ENCODE measurements around the gene ADAMTS19.
"Not testable (repeated sequence)": the region's sequence is repeated elsewhere in the genome, so short reads cannot be mapped to it uniquely, and the experiment has no call there.

ADAMTS19 gene, protein sequence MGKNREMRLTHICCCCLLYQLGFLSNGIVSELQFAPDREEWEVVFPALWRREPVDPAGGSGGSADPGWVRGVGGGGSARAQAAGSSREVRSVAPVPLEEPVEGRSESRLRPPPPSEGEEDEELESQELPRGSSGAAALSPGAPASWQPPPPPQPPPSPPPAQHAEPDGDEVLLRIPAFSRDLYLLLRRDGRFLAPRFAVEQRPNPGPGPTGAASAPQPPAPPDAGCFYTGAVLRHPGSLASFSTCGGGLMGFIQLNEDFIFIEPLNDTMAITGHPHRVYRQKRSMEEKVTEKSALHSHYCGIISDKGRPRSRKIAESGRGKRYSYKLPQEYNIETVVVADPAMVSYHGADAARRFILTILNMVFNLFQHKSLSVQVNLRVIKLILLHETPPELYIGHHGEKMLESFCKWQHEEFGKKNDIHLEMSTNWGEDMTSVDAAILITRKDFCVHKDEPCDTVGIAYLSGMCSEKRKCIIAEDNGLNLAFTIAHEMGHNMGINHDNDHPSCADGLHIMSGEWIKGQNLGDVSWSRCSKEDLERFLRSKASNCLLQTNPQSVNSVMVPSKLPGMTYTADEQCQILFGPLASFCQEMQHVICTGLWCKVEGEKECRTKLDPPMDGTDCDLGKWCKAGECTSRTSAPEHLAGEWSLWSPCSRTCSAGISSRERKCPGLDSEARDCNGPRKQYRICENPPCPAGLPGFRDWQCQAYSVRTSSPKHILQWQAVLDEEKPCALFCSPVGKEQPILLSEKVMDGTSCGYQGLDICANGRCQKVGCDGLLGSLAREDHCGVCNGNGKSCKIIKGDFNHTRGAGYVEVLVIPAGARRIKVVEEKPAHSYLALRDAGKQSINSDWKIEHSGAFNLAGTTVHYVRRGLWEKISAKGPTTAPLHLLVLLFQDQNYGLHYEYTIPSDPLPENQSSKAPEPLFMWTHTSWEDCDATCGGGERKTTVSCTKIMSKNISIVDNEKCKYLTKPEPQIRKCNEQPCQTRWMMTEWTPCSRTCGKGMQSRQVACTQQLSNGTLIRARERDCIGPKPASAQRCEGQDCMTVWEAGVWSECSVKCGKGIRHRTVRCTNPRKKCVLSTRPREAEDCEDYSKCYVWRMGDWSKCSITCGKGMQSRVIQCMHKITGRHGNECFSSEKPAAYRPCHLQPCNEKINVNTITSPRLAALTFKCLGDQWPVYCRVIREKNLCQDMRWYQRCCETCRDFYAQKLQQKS

GRCh38 chr5:129459777-129460671 is at the start of gene ADAMTS19:
ADAMTS19 (plus strand) TSS chr5:129460298; CDS start chr5:129460392, 94 bp downstream.
- no peak for DNase-seq

GRCh38 chr5:129410488-129410887 is 49.6 kb upstream of the ADAMTS19 start:
- DNase-seq, result no peak

DNA sequence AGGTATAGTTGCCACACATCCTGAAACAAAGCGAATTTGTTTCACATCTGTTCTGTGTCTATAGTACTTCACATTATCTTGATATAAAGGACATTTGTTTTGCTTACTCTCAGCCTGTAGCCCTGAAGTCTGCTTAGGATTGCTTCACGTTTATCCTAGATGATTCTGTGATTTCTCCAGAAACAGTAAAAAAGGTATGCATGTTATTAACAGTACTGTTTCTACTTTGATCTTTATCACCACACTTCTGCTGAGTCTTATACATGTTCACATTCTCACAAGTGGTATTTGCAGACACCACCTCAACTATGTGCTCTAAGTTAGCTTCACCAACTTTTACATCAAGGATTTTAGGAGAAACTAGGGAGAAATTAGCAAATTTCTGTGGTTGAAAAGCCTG is 47.4 kb upstream of the ADAMTS19 start:
- DNase-seq, result no peak

DNA sequence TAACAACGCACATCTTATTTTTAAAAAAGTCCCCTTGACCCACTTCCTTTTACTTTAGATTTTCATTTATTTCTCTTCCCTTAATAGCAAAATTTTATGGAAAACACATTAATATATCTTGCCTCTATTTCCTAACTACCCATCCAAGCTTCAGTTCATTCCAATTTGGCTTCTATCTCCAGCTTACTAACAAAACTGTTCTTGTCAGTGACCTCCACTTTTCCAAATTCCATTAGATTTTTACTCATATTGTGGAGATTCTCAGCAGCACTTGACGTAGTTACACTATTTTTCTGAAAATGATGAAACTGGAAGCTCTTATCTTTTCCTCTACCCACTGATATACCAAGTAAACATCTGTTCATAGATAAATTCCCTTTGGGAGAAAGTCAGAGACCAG is 46.5 kb upstream of the ADAMTS19 start:
- DNase-seq, result no peak

DNA sequence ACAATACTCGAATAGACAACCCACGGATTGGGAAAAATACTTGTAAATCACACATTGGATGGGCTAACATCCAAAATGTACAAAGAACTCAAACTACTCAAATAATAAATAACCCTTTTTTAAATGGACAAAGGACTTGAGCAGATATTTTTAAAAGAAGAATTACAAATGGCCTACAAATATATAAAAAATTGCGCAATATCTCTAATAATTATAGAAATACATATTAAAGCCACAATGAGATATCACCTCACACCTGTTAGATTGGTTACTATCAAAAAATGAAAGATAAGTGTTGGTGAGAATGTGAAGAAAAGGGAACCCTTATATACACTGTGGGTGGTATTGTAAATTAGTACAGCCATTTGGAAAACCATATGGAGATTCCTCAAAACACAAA is 40.8 kb upstream of the ADAMTS19 start:
- DNase-seq, result no peak

- no peak for DNase-seq
Measured at GRCh38 chr5:129425031-129425430, 35.1 kb upstream of the ADAMTS19 start.

- DNase-seq, result no peak
Measured at GRCh38 chr5:129426071-129426470, 34.0 kb upstream of the ADAMTS19 start.

DNA sequence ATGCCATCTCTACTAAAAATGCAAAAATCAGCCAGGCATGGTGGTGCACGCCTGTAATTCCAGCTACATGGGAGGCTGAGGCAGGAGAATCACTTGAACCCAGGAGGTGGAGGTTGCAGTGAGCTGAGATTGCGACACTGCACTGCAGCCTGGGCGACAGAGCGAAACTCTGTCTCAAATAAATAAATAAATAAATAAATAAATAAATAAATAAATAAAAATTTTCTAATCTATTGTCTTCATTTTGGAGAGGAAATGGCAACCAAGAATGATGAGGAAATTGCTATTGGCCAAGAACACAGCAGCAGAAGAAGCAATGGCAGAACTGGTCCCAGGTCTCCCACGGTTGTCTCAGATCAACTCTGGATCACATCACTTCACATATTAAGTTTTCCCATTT is 31.5 kb upstream of the ADAMTS19 start:
- DNase-seq, result not testable (repeated sequence)

- no peak for DNase-seq
Measured at GRCh38 chr5:129431406-129431805, 28.7 kb upstream of the ADAMTS19 start.

GRCh38 chr5:129438322-129438721 is 21.8 kb upstream of the ADAMTS19 start:
- DNase-seq, result no peak

- DNase-seq, result no peak
Measured at GRCh38 chr5:129440424-129440823, 19.7 kb upstream of the ADAMTS19 start.

DNA sequence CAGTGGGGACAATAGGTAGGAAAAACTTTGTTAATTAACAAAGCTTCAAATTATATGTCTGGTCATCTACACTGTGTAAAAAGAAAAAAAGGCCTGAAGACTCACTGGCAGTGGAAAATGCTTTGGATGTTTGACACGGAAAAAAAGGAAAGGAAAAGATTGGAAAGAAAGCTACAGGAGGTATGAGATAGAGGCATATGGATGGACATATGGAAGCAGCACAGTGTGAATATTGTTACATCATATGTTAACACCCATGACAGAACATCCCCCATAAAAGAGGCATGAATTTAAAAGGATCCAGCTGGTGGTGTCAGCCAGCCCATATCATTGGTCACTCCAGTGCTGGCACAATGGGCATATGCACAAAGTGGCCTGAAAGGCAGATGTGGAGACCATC is 19.0 kb upstream of the ADAMTS19 start:
- no peak for DNase-seq

- DNase-seq, result no peak
Measured at GRCh38 chr5:129445379-129445778, 14.7 kb upstream of the ADAMTS19 start.

GRCh38 chr5:129447968-129448367 is 12.1 kb upstream of the ADAMTS19 start:
- DNase-seq, result no peak

DNA sequence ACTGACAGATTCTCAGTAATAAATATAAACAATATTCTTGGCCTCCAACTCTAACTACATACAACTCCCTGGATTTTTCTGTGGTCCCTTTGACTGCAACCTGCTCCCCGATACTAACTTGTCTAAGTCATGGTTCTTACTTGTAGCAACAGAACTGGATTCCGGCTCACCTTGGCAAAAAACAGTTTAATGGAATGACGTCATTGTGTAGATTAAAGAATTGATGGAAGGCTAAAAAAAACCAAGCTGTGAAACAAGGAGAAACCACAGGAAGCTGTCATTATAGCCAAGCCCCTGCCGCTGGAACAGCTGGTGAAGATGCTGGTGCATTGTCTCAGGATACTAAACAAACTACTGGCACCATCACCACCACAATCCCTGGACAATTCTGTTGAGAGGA is 11.4 kb upstream of the ADAMTS19 start:
- no peak for DNase-seq

GRCh38 chr5:129454461-129454860 is 5.6 kb upstream of the ADAMTS19 start:
- DNase-seq, result no peak

GRCh38 chr5:129459450-129459776 is 685 bp upstream of the ADAMTS19 start:
- DNase-seq, result no peak

- no peak for DNase-seq
Measured at GRCh38 chr5:129460672-129460935, 506 bp downstream of the ADAMTS19 start.

- DNase-seq, result no peak
Measured at GRCh38 chr5:129460936-129461710, 1.0 kb downstream of the ADAMTS19 start.

- DNase-seq, result no peak
Measured at GRCh38 chr5:129461711-129462332, 1.7 kb downstream of the ADAMTS19 start.

DNA sequence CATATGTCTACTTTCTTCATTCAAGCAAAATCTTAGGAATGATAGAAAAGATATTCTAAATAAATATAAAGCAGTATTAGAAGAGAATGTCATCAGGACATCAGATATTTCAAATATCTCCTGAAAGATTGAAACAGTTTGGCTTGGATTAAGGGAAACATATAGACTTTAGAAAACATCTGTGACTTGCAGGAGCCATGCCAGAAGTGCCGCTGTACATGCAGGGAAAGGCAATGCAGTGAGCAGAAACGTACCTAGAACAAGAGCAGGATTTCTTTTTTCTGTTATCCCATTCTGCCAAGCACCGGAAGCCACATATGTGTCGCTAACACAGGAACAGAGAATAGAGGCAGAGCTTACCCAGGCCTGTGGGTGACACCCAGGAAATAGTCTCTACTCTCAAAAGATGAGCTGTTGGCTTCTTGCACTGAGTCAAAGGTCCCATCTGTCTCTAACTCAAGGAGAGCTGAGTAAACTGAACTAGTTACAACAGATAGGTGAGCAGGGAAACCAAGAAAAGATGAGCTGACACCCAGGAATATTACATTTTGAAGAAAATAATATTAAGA is 5.8 kb downstream of the ADAMTS19 start:
- DNase-seq, result no peak

Data from NCI-H2171 (cell line).